WTC11 (cell line): ENCODE data around the gene CLASP1. TPM values are rescaled to one million over a fixed set of nuclear protein-coding genes. Genes with fewer than 3 reads are reported as not detected.

Experiments
- ATAC-seq: fragments of 200-7000 bp; cut with Tn5 transposase; 2 replicates; pipeline ENCODE4 v1.10.0; 2021; ENCODE audit warnings: mild to moderate bottlenecking, moderate library complexity
- CTCF ChIA-PET: fragments of 300-600 bp; sonication (Branson Sonifier 250); formaldehyde crosslinking; loops from one replicate; lab custom pipeline; 2021; ENCODE audit warnings: antibody characterized with exemption; lab: Charles Lee
- POLR2A ChIA-PET: fragments of 350-600 bp; sonication (Branson Sonifier 250); formaldehyde crosslinking; loops from one replicate; lab custom pipeline; 2021; ENCODE audit warnings: antibody characterized with exemption; lab: Charles Lee
- DNase-seq: peaks from one replicate; pipeline ENCODE4 v3.0.0; 2021; ENCODE audit warnings: low spot score
- H3K27ac Mint-ChIP-seq: 2 replicates; pipeline ENCODE4 v1.8.0; 2021; ENCODE audit warnings: mixed read lengths
- H3K27me3 Mint-ChIP-seq: 2 replicates; pipeline ENCODE4 v1.8.0; 2021; ENCODE audit warnings: low read depth, mild to moderate bottlenecking, moderate library complexity, mixed read lengths
- H3K36me3 Mint-ChIP-seq: 2 replicates; pipeline ENCODE4 v1.8.0; 2021; ENCODE audit warnings: mixed read lengths
- H3K4me1 Mint-ChIP-seq: 2 replicates; pipeline ENCODE4 v1.8.0; 2022; ENCODE audit warnings: mixed read lengths
- H3K4me3 Mint-ChIP-seq: 2 replicates; pipeline ENCODE4 v1.8.0; 2021; ENCODE audit warnings: mild to moderate bottlenecking, moderate library complexity, mixed read lengths
- H3K9me3 Mint-ChIP-seq: 2 replicates; pipeline ENCODE4 v1.8.0; 2021; ENCODE audit warnings: mixed read lengths
- EMX1 ChIP-seq: fragments of 250-450 bp; sonication (Bioruptor Pico); IDR thresholded peaks from 2 replicates; pipeline ENCODE4 v1.8.0; 2021; ENCODE audit warnings: mild to moderate bottlenecking
- FOXJ3 ChIP-seq: sonication (generic); formaldehyde crosslinking; IDR thresholded peaks from 2 replicates; pipeline ENCODE4 v1.9.0; 2021; ENCODE audit warnings: missing genetic modification reagents, mild to moderate bottlenecking, borderline replicate concordance
- KAT7 ChIP-seq: sonication (generic); formaldehyde crosslinking; IDR thresholded peaks from 2 replicates; pipeline ENCODE4 v1.8.1; 2023; ENCODE audit warnings: missing genetic modification reagents, mild to moderate bottlenecking, borderline replicate concordance
- NFATC4 ChIP-seq: fragments of 250-450 bp; sonication (Bioruptor Pico); IDR thresholded peaks from 2 replicates; pipeline ENCODE4 v1.9.0; 2021; ENCODE audit warnings: mild to moderate bottlenecking
- NFE2L1 ChIP-seq: sonication (generic); formaldehyde crosslinking; IDR thresholded peaks from 2 replicates; pipeline ENCODE4 v1.8.1; 2023; ENCODE audit warnings: missing genetic modification reagents
- PRDM15 ChIP-seq: sonication (generic); formaldehyde crosslinking; IDR thresholded peaks from 2 replicates; pipeline ENCODE4 v1.8.0; 2022; ENCODE audit warnings: missing genetic modification reagents
- RELA ChIP-seq: sonication (generic); formaldehyde crosslinking; IDR thresholded peaks from 2 replicates; pipeline ENCODE4 v1.8.1; 2022; ENCODE audit warnings: missing genetic modification reagents, mild to moderate bottlenecking, borderline replicate concordance
- SOX15 ChIP-seq: fragments of 250-450 bp; sonication (Bioruptor Pico); IDR thresholded peaks from 2 replicates; pipeline ENCODE4 v1.9.0; 2021; ENCODE audit warnings: mild to moderate bottlenecking
- ZNF138 ChIP-seq: sonication (generic); formaldehyde crosslinking; conservative IDR thresholded peaks from 2 replicates; pipeline ENCODE4 v1.8.1; 2022; ENCODE audit warnings: mild to moderate bottlenecking, moderate library complexity, missing genetic modification reagents
- ZNF232 ChIP-seq: sonication (generic); formaldehyde crosslinking; IDR thresholded peaks from 2 replicates; pipeline ENCODE4 v1.8.0; 2022; ENCODE audit warnings: mild to moderate bottlenecking, missing genetic modification reagents
- ZNF396 ChIP-seq: fragments of 250-450 bp; sonication (Bioruptor Pico); IDR thresholded peaks from 2 replicates; pipeline ENCODE4 v1.8.0; 2021; ENCODE audit warnings: mild to moderate bottlenecking, moderate library complexity, borderline replicate concordance
- ZNF532 ChIP-seq: fragments of 250-450 bp; sonication (Bioruptor Pico); IDR thresholded peaks from 2 replicates; pipeline ENCODE4 v1.9.0; 2021; ENCODE audit warnings: mild to moderate bottlenecking, borderline replicate concordance
- ZNF671 ChIP-seq: fragments of 250-450 bp; sonication (Bioruptor Pico); IDR thresholded peaks from 2 replicates; pipeline ENCODE4 v1.8.0; 2021; ENCODE audit warnings: mild to moderate bottlenecking
- total RNA-seq: library from RNA; stranded (reverse); gene quantifications from 3 replicates; pipeline ENCODE4 v1.2.3, GENCODE V29; 2021
- TF ChIP-seq, protein P1 (sequence below): sonication (generic); formaldehyde crosslinking; IDR thresholded peaks from 2 replicates; pipeline ENCODE4 v1.8.0; 2022; ENCODE audit warnings: mild to moderate bottlenecking, missing genetic modification reagents
- TF ChIP-seq, protein P2 (sequence below): sonication (generic); formaldehyde crosslinking; IDR thresholded peaks from 2 replicates; pipeline ENCODE4 v1.8.1; 2022; ENCODE audit warnings: mild to moderate bottlenecking, missing genetic modification reagents, moderate library complexity, borderline replicate concordance
- TF ChIP-seq, protein P3 (sequence below): sonication (generic); formaldehyde crosslinking; IDR thresholded peaks from 2 replicates; pipeline ENCODE4 v1.8.1; 2023; ENCODE audit warnings: mild to moderate bottlenecking, missing genetic modification reagents, moderate library complexity
- TF ChIP-seq, protein P4 (sequence below): sonication (generic); formaldehyde crosslinking; IDR thresholded peaks from 2 replicates; pipeline ENCODE4 v1.8.1; 2022; ENCODE audit warnings: missing genetic modification reagents, borderline replicate concordance
- TF ChIP-seq, protein P5 (sequence below): sonication (generic); formaldehyde crosslinking; conservative IDR thresholded peaks from 2 replicates; pipeline ENCODE4 v1.8.1; 2022; ENCODE audit warnings: mild to moderate bottlenecking, missing genetic modification reagents

The CLASP1 gene
- total RNA-seq, 1 experiment from 2014 or later, result 50.0 TPM

GRCh38 chr2:121501554-121501953 lies 147.7 kb downstream of the CLASP1 start:
- ChIA-PET POLR2A (no interaction called here), CTCF (interaction anchor here (0.8 kb wide), 1 partner anchor 99 kb away, joined by 3 read pairs; no protein-coding TSS in a partner anchor)
- H3K4me3 Mint-ChIP-seq, result no peak overlapping the region
- H3K36me3 Mint-ChIP-seq, result peaks cover 51% of the 10 kb centered on the region
- TF ChIP-seq RELA (CRISPR knock-in tag), result no peak
- no peak for TF ChIP-seq KAT7 (CRISPR knock-in tag)
- TF ChIP-seq ZNF138, result no peak
- no peak for TF ChIP-seq NFATC4 (CRISPR knock-in tag)
- TF ChIP-seq ZNF532 (CRISPR knock-in tag), result no peak
- TF ChIP-seq, protein P1, sequence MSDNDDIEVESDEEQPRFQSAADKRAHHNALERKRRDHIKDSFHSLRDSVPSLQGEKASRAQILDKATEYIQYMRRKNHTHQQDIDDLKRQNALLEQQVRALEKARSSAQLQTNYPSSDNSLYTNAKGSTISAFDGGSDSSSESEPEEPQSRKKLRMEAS (CRISPR knock-in tag), result no peak
- TF ChIP-seq ZNF396, result no peak
- TF ChIP-seq, protein P2, sequence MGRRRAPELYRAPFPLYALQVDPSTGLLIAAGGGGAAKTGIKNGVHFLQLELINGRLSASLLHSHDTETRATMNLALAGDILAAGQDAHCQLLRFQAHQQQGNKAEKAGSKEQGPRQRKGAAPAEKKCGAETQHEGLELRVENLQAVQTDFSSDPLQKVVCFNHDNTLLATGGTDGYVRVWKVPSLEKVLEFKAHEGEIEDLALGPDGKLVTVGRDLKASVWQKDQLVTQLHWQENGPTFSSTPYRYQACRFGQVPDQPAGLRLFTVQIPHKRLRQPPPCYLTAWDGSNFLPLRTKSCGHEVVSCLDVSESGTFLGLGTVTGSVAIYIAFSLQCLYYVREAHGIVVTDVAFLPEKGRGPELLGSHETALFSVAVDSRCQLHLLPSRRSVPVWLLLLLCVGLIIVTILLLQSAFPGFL (CRISPR knock-in tag), result no peak
- TF ChIP-seq, protein P3, sequence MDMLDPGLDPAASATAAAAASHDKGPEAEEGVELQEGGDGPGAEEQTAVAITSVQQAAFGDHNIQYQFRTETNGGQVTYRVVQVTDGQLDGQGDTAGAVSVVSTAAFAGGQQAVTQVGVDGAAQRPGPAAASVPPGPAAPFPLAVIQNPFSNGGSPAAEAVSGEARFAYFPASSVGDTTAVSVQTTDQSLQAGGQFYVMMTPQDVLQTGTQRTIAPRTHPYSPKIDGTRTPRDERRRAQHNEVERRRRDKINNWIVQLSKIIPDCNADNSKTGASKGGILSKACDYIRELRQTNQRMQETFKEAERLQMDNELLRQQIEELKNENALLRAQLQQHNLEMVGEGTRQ (CRISPR knock-in tag), result no peak
- no peak overlapping the region for H3K27ac Mint-ChIP-seq
- peaks cover 18% of the 10 kb centered on the region for H3K9me3 Mint-ChIP-seq
- peaks cover 3% of the 10 kb centered on the region; the same call in 1 of the 2 replicates for H3K4me1 Mint-ChIP-seq
- no peak for ATAC-seq
- H3K27me3 Mint-ChIP-seq, result no peaks in the 10 kb centered on the region
- no peak for DNase-seq

- Mint-ChIP-seq H3K27ac (no peak overlapping the region), H3K4me1 (peaks cover 3% of the 10 kb centered on the region; the same call in 1 of the 2 replicates), H3K4me3 (no peak overlapping the region), H3K36me3 (peaks cover 48% of the 10 kb centered on the region), H3K9me3 (peaks cover 18% of the 10 kb centered on the region), H3K27me3 (no peaks in the 10 kb centered on the region)
- ChIA-PET CTCF (interaction anchor here (0.8 kb wide), 1 partner anchor 99 kb away, joined by 3 read pairs; no protein-coding TSS in a partner anchor), POLR2A (no interaction called here)
- ATAC-seq (no peak), DNase-seq (no peak)
- TF ChIP-seq, protein P4, sequence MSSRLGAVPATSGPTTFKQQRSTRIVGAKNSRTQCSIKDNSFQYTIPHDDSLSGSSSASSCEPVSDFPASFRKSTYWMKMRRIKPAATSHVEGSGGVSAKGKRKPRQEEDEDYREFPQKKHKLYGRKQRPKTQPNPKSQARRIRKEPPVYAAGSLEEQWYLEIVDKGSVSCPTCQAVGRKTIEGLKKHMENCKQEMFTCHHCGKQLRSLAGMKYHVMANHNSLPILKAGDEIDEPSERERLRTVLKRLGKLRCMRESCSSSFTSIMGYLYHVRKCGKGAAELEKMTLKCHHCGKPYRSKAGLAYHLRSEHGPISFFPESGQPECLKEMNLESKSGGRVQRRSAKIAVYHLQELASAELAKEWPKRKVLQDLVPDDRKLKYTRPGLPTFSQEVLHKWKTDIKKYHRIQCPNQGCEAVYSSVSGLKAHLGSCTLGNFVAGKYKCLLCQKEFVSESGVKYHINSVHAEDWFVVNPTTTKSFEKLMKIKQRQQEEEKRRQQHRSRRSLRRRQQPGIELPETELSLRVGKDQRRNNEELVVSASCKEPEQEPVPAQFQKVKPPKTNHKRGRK (CRISPR knock-in tag), result no peak
- no peak for TF ChIP-seq FOXJ3 (CRISPR knock-in tag)
- TF ChIP-seq RELA (CRISPR knock-in tag), result no peak
- no peak for TF ChIP-seq ZNF532 (CRISPR knock-in tag)
- TF ChIP-seq, protein P5, sequence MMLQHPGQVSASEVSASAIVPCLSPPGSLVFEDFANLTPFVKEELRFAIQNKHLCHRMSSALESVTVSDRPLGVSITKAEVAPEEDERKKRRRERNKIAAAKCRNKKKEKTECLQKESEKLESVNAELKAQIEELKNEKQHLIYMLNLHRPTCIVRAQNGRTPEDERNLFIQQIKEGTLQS, result no peak
- TF ChIP-seq ZNF671 (CRISPR knock-in tag), result no peak
- TF ChIP-seq SOX15, result no peak
- TF ChIP-seq ZNF232 (CRISPR knock-in tag), result no peak
- no peak for TF ChIP-seq EMX1 (CRISPR knock-in tag)
- TF ChIP-seq NFE2L1, result no peak
- TF ChIP-seq PRDM15 (CRISPR knock-in tag), result no peak
Observed at GRCh38 chr2:121501031-121501430, 148.2 kb downstream of the CLASP1 start.
